Effector memory CD4-positive, alpha-beta T cell (primary cell): ENCODE measurements around the gene KDM2A.
"Not testable (repeated sequence)": the region's sequence is repeated elsewhere in the genome, so short reads cannot be mapped to it uniquely, and the experiment has no call there.

Experiments used
- DNase-seq, 3 donors: peaks; one replicate each; pipeline ENCODE4 v3.0.0-alpha.2; 2020
- H3K27ac ChIP-seq: 2 replicates; pipeline ENCODE4 v1.7.0; 2013; ENCODE audit warnings: mild to moderate bottlenecking, low read length, moderate library complexity; ENCODE audit not compliant: insufficient read depth, poor library complexity, severe bottlenecking
- H3K27me3 ChIP-seq: replicated peaks from 2 replicates; pipeline ENCODE4 v1.7.0; 2013; ENCODE audit warnings: mild to moderate bottlenecking, low read length; ENCODE audit not compliant: insufficient read depth, control insufficient read depth, poor library complexity, severe bottlenecking
- H3K36me3 ChIP-seq: 2 replicates; pipeline ENCODE4 v1.7.0; 2013; ENCODE audit warnings: mild to moderate bottlenecking, low read length, moderate library complexity; ENCODE audit not compliant: control insufficient read depth, insufficient read depth
- H3K4me1 ChIP-seq: 2 replicates; pipeline ENCODE4 v1.7.0; 2013; ENCODE audit warnings: low read length, mild to moderate bottlenecking; ENCODE audit not compliant: control insufficient read depth, insufficient read depth, poor library complexity, severe bottlenecking
- H3K4me3 ChIP-seq: 2 replicates; pipeline ENCODE4 v1.7.0; 2013; ENCODE audit warnings: low read length, low read depth, mild to moderate bottlenecking; ENCODE audit not compliant: insufficient read depth, poor library complexity, severe bottlenecking
- H3K9me3 ChIP-seq: 2 replicates; pipeline ENCODE4 v1.7.0; 2013; ENCODE audit warnings: mild to moderate bottlenecking, low read length, moderate library complexity; ENCODE audit not compliant: control insufficient read depth

Gene KDM2A

GRCh38 chr11:67227726-67228125, 108.7 kb downstream of the KDM2A start:
- Histone ChIP-seq H3K36me3 (peaks cover 33% of the 10 kb centered on the region), H3K4me3 (no peak overlapping the region), H3K4me1 (no peaks in the 10 kb centered on the region), H3K27ac (no peak overlapping the region), H3K27me3 (no peaks in the 10 kb centered on the region), H3K9me3 (no peaks in the 10 kb centered on the region)
- DNase-seq: no peak

- no peaks in the 10 kb centered on the region for H3K27me3 ChIP-seq
- peaks cover 23% of the 10 kb centered on the region for H3K36me3 ChIP-seq
- no peak overlapping the region for H3K27ac ChIP-seq
- H3K9me3 ChIP-seq: no peaks in the 10 kb centered on the region
- DNase-seq: no peak
- no peaks in the 10 kb centered on the region for H3K4me1 ChIP-seq
- H3K4me3 ChIP-seq: no peak overlapping the region
Measured at GRCh38 chr11:67230406-67230805, 111.3 kb downstream of the KDM2A start.

- H3K27me3 ChIP-seq: no peaks in the 10 kb centered on the region
- no peaks in the 10 kb centered on the region for H3K9me3 ChIP-seq
- no peak overlapping the region for H3K27ac ChIP-seq
- no peaks in the 10 kb centered on the region for H3K4me1 ChIP-seq
- peaks cover 21% of the 10 kb centered on the region for H3K36me3 ChIP-seq
- no peak for DNase-seq
- no peak overlapping the region for H3K4me3 ChIP-seq
Measured at GRCh38 chr11:67230886-67231285, 111.8 kb downstream of the KDM2A start.

- Histone ChIP-seq H3K9me3 (no peaks in the 10 kb centered on the region), H3K27me3 (no peaks in the 10 kb centered on the region), H3K36me3 (peaks cover 11% of the 10 kb centered on the region), H3K27ac (no peak overlapping the region), H3K4me1 (peaks cover under 1% of the 10 kb centered on the region), H3K4me3 (no peak overlapping the region)
- no peak for DNase-seq
Measured at GRCh38 chr11:67233584-67234190, 114.6 kb downstream of the KDM2A start.

- H3K36me3 ChIP-seq, H3K4me3 ChIP-seq, H3K27ac ChIP-seq: not testable (repeated sequence)
Measured at GRCh38 chr11:67234571-67234970, 115.5 kb downstream of the KDM2A start.

GRCh38 chr11:67237574-67237973, 118.5 kb downstream of the KDM2A start:
- H3K4me1 ChIP-seq: peaks cover 12% of the 10 kb centered on the region
- H3K4me3 ChIP-seq: no peak overlapping the region
- no peaks in the 10 kb centered on the region for H3K9me3 ChIP-seq
- H3K27ac ChIP-seq: no peak overlapping the region
- no peak for DNase-seq
- H3K27me3 ChIP-seq: no peaks in the 10 kb centered on the region
- peaks cover 2% of the 10 kb centered on the region for H3K36me3 ChIP-seq

More at GRCh38 chr11:67234571-67234970, 115.5 kb downstream of the KDM2A start:
- H3K27me3 ChIP-seq, H3K9me3 ChIP-seq, DNase-seq, H3K4me1 ChIP-seq: not testable (repeated sequence)

- no peaks in the 10 kb centered on the region for H3K27me3 ChIP-seq
- peaks cover 18% of the 10 kb centered on the region for H3K36me3 ChIP-seq
- peaks cover 19% of the 10 kb centered on the region for H3K4me1 ChIP-seq
- H3K27ac ChIP-seq: peak overlapping the region; percentile 55
- H3K4me3 ChIP-seq: no peak overlapping the region
- H3K9me3 ChIP-seq: no peaks in the 10 kb centered on the region
- no peak for DNase-seq
Measured at GRCh38 chr11:67238894-67239782, 120.1 kb downstream of the KDM2A start.

GRCh38 chr11:67239783-67240575, 120.9 kb downstream of the KDM2A start:
- H3K4me3 ChIP-seq: peak overlapping the region; percentile 97
- peaks cover 19% of the 10 kb centered on the region for H3K4me1 ChIP-seq
- H3K27me3 ChIP-seq: no peaks in the 10 kb centered on the region
- peak; percentile 93 to 96 (median 96) for DNase-seq
- H3K36me3 ChIP-seq: peaks cover 24% of the 10 kb centered on the region
- peak overlapping the region; percentile 99 for H3K27ac ChIP-seq
- no peaks in the 10 kb centered on the region for H3K9me3 ChIP-seq

- Histone ChIP-seq H3K4me1 (peaks cover 19% of the 10 kb centered on the region), H3K9me3 (no peaks in the 10 kb centered on the region), H3K36me3 (peaks cover 32% of the 10 kb centered on the region), H3K4me3 (peak overlapping the region; percentile 97), H3K27ac (peak overlapping the region; percentile 99), H3K27me3 (no peaks in the 10 kb centered on the region)
- DNase-seq: peak; percentile 75 to 81 (median 77)
Measured at GRCh38 chr11:67240576-67241389, 121.7 kb downstream of the KDM2A start.
